Activated CD8-positive, alpha-beta memory T cell treated with anti-CD3 and anti-CD28 coated beads, Interleukin-2, amount 10 ng/mL, durations not matched to agents 7 days and 5 days (primary cell): ENCODE measurements around the gene GULP1. TPM values are rescaled to one million over a fixed set of nuclear protein-coding genes. Genes with fewer than 3 reads are reported as not detected.
"Not testable (repeated sequence)": the region's sequence is repeated elsewhere in the genome, so short reads cannot be mapped to it uniquely, and the experiment has no call there.

Experiments used
- ATAC-seq: fragments of 150-1000 bp; cut with Tn5 transposase; one replicate; pipeline ENCODE4 v1.10.0; 2021; ENCODE audit warnings: moderate library complexity
- CTCF ChIA-PET: fragments of 350-600 bp; sonication (Branson Sonifier 250); formaldehyde crosslinking; loops from one replicate; lab custom pipeline; 2021; ENCODE audit warnings: antibody characterized with exemption; lab: Charles Lee
- DNase-seq: peaks from one replicate; pipeline ENCODE4 v3.0.0-alpha.2; 2020
- H3K27ac Mint-ChIP-seq: one replicate; pipeline ENCODE4 v1.8.0; 2021; ENCODE audit warnings: mild to moderate bottlenecking, mixed read lengths
- H3K27me3 Mint-ChIP-seq: one replicate; pipeline ENCODE4 v1.8.0; 2021; ENCODE audit warnings: mixed read lengths
- H3K36me3 Mint-ChIP-seq: one replicate; pipeline ENCODE4 v1.8.0; 2021; ENCODE audit warnings: mild to moderate bottlenecking, mixed read lengths
- H3K4me1 Mint-ChIP-seq: one replicate; pipeline ENCODE4 v1.8.0; 2021; ENCODE audit warnings: mixed read lengths
- H3K4me3 Mint-ChIP-seq: one replicate; pipeline ENCODE4 v1.8.0; 2021; ENCODE audit warnings: mild to moderate bottlenecking, moderate library complexity, mixed read lengths
- H3K9me3 Mint-ChIP-seq: one replicate; pipeline ENCODE4 v1.8.0; 2022; ENCODE audit warnings: low read depth, mixed read lengths
- total RNA-seq, 2 experiments: library from RNA; stranded (reverse); gene quantifications; one replicate each; pipeline ENCODE4 v1.2.3, GENCODE V29; 2021

Gene GULP1
- total RNA-seq, 2 experiments from 2014 or later = not detected

GRCh38 chr2:188298937-188299371, 7.3 kb downstream of the GULP1 start:
- H3K4me3 Mint-ChIP-seq, H3K36me3 Mint-ChIP-seq, H3K4me1 Mint-ChIP-seq, H3K9me3 Mint-ChIP-seq, DNase-seq, CTCF ChIA-PET, H3K27me3 Mint-ChIP-seq, ATAC-seq, H3K27ac Mint-ChIP-seq: not testable (repeated sequence)

- no peaks in the 10 kb centered on the region for H3K9me3 Mint-ChIP-seq
- H3K4me1 Mint-ChIP-seq = no peaks in the 10 kb centered on the region
- no peak for ATAC-seq
- no peak for DNase-seq
- H3K27ac Mint-ChIP-seq = no peak overlapping the region
- no peaks in the 10 kb centered on the region for H3K27me3 Mint-ChIP-seq
- H3K4me3 Mint-ChIP-seq = no peak overlapping the region
- H3K36me3 Mint-ChIP-seq = no peaks in the 10 kb centered on the region
- CTCF ChIA-PET = no interaction called here
Measured at GRCh38 chr2:188303363-188304031, 11.8 kb downstream of the GULP1 start.

GRCh38 chr2:188305271-188305670, 13.6 kb downstream of the GULP1 start:
- no peak overlapping the region for H3K27ac Mint-ChIP-seq
- no peaks in the 10 kb centered on the region for H3K9me3 Mint-ChIP-seq
- CTCF ChIA-PET = no interaction called here
- no peak for ATAC-seq
- no peaks in the 10 kb centered on the region for H3K27me3 Mint-ChIP-seq
- no peaks in the 10 kb centered on the region for H3K4me1 Mint-ChIP-seq
- no peak overlapping the region for H3K4me3 Mint-ChIP-seq
- no peak for DNase-seq
- no peaks in the 10 kb centered on the region for H3K36me3 Mint-ChIP-seq

- Mint-ChIP-seq H3K4me3 (no peak overlapping the region), H3K9me3 (no peaks in the 10 kb centered on the region), H3K36me3 (no peaks in the 10 kb centered on the region), H3K27ac (no peak overlapping the region), H3K4me1 (no peaks in the 10 kb centered on the region), H3K27me3 (no peaks in the 10 kb centered on the region)
- CTCF ChIA-PET = no interaction called here
- no peak for ATAC-seq
- DNase-seq = no peak
Measured at GRCh38 chr2:188306271-188306670, 14.6 kb downstream of the GULP1 start.

GRCh38 chr2:188307850-188308283, 16.2 kb downstream of the GULP1 start:
- no peaks in the 10 kb centered on the region for H3K4me1 Mint-ChIP-seq
- CTCF ChIA-PET = no interaction called here
- H3K4me3 Mint-ChIP-seq = no peak overlapping the region
- no peaks in the 10 kb centered on the region for H3K27me3 Mint-ChIP-seq
- no peak for ATAC-seq
- H3K36me3 Mint-ChIP-seq = no peaks in the 10 kb centered on the region
- no peak overlapping the region for H3K27ac Mint-ChIP-seq
- DNase-seq = no peak
- H3K9me3 Mint-ChIP-seq = no peaks in the 10 kb centered on the region

GRCh38 chr2:188308483-188308882, 16.8 kb downstream of the GULP1 start:
- CTCF ChIA-PET = no interaction called here
- no peaks in the 10 kb centered on the region for H3K9me3 Mint-ChIP-seq
- H3K27ac Mint-ChIP-seq = no peak overlapping the region
- no peak for ATAC-seq
- DNase-seq = no peak
- no peaks in the 10 kb centered on the region for H3K36me3 Mint-ChIP-seq
- no peak overlapping the region for H3K4me3 Mint-ChIP-seq
- no peaks in the 10 kb centered on the region for H3K4me1 Mint-ChIP-seq
- H3K27me3 Mint-ChIP-seq = no peaks in the 10 kb centered on the region

GRCh38 chr2:188309364-188309763, 17.7 kb downstream of the GULP1 start:
- no peak for DNase-seq
- no peaks in the 10 kb centered on the region for H3K4me1 Mint-ChIP-seq
- H3K27ac Mint-ChIP-seq = no peak overlapping the region
- CTCF ChIA-PET = no interaction called here
- H3K36me3 Mint-ChIP-seq = no peaks in the 10 kb centered on the region
- H3K27me3 Mint-ChIP-seq = no peaks in the 10 kb centered on the region
- ATAC-seq = no peak
- H3K4me3 Mint-ChIP-seq = no peak overlapping the region
- no peaks in the 10 kb centered on the region for H3K9me3 Mint-ChIP-seq

- DNase-seq (no peak), ATAC-seq (no peak)
- no peak overlapping the region for H3K27ac Mint-ChIP-seq
- H3K36me3 Mint-ChIP-seq = no peaks in the 10 kb centered on the region
- CTCF ChIA-PET = no interaction called here
- H3K4me1 Mint-ChIP-seq = no peaks in the 10 kb centered on the region
- no peaks in the 10 kb centered on the region for H3K27me3 Mint-ChIP-seq
- H3K9me3 Mint-ChIP-seq = no peaks in the 10 kb centered on the region
- H3K4me3 Mint-ChIP-seq = no peak overlapping the region
Measured at GRCh38 chr2:188314314-188315054, 22.8 kb downstream of the GULP1 start.

GRCh38 chr2:188315750-188316149, 24.1 kb downstream of the GULP1 start:
- CTCF ChIA-PET = no interaction called here
- no peak for ATAC-seq
- Mint-ChIP-seq H3K4me1 (no peaks in the 10 kb centered on the region), H3K36me3 (no peaks in the 10 kb centered on the region), H3K9me3 (no peaks in the 10 kb centered on the region), H3K27me3 (no peaks in the 10 kb centered on the region), H3K4me3 (no peak overlapping the region), H3K27ac (no peak overlapping the region)
- DNase-seq = no peak

GRCh38 chr2:188316342-188316741, 24.7 kb downstream of the GULP1 start:
- no peaks in the 10 kb centered on the region for H3K4me1 Mint-ChIP-seq
- H3K27me3 Mint-ChIP-seq = no peaks in the 10 kb centered on the region
- no peak overlapping the region for H3K27ac Mint-ChIP-seq
- H3K36me3 Mint-ChIP-seq = no peaks in the 10 kb centered on the region
- CTCF ChIA-PET = no interaction called here
- ATAC-seq (no peak), DNase-seq (no peak)
- H3K9me3 Mint-ChIP-seq = no peaks in the 10 kb centered on the region
- H3K4me3 Mint-ChIP-seq = no peak overlapping the region

GRCh38 chr2:188316791-188317423, 25.2 kb downstream of the GULP1 start:
- Mint-ChIP-seq H3K9me3 (no peaks in the 10 kb centered on the region), H3K36me3 (no peaks in the 10 kb centered on the region), H3K4me1 (no peaks in the 10 kb centered on the region), H3K4me3 (no peak overlapping the region), H3K27me3 (no peaks in the 10 kb centered on the region), H3K27ac (no peak overlapping the region)
- ATAC-seq (no peak), DNase-seq (no peak)
- CTCF ChIA-PET = no interaction called here

GRCh38 chr2:188318161-188318749, 26.6 kb downstream of the GULP1 start:
- no peak overlapping the region for H3K4me3 Mint-ChIP-seq
- H3K4me1 Mint-ChIP-seq = no peaks in the 10 kb centered on the region
- CTCF ChIA-PET = no interaction called here
- H3K9me3 Mint-ChIP-seq = no peaks in the 10 kb centered on the region
- ATAC-seq = no peak
- no peak overlapping the region for H3K27ac Mint-ChIP-seq
- DNase-seq = no peak
- no peaks in the 10 kb centered on the region for H3K36me3 Mint-ChIP-seq
- H3K27me3 Mint-ChIP-seq = no peaks in the 10 kb centered on the region

- CTCF ChIA-PET = no interaction called here
- ATAC-seq (no peak), DNase-seq (no peak)
- Mint-ChIP-seq H3K27me3 (no peaks in the 10 kb centered on the region), H3K4me1 (no peaks in the 10 kb centered on the region), H3K4me3 (no peak overlapping the region), H3K27ac (no peak overlapping the region), H3K36me3 (no peaks in the 10 kb centered on the region), H3K9me3 (peaks cover 2% of the 10 kb centered on the region)
Measured at GRCh38 chr2:188319838-188320237, 28.2 kb downstream of the GULP1 start.
